ENCODE measurements around the gene NRCAM.
"Not testable (repeated sequence)": the region's sequence is repeated elsewhere in the genome, so short reads cannot be mapped to it uniquely, and the experiment has no call there.

NRCAM gene

GRCh38 chr7:108455998-108456677 is at the start of gene NRCAM:
TSS of gene NRCAM (minus strand) at chr7:108456436. CDS start at chr7:108240064, 216,372 bp downstream.
- no peak for DNase-seq (ENCODE audit: low read depth)

- not testable (repeated sequence) for DNase-seq (ENCODE audit: low read depth)
Observed at GRCh38 chr7:108504576-108504975, 48.3 kb upstream of the NRCAM start.

GRCh38 chr7:108503112-108504026 is 47.1 kb upstream of the NRCAM start:
- no peak for DNase-seq (ENCODE audit: low read depth)

- DNase-seq (ENCODE audit: low read depth), result no peak
Observed at GRCh38 chr7:108499566-108499965, 43.3 kb upstream of the NRCAM start.

- no peak for DNase-seq (ENCODE audit: low read depth)
Observed at GRCh38 chr7:108498481-108498880, 42.2 kb upstream of the NRCAM start.

GRCh38 chr7:108497082-108497725 is 41.0 kb upstream of the NRCAM start:
- DNase-seq (ENCODE audit: low read depth), result peak; percentile 20

- no peak for DNase-seq (ENCODE audit: low read depth)
Observed at GRCh38 chr7:108492742-108493141, 36.5 kb upstream of the NRCAM start.

- no peak for DNase-seq (ENCODE audit: low read depth)
Observed at GRCh38 chr7:108488768-108489538, 32.7 kb upstream of the NRCAM start.

GRCh38 chr7:108487646-108488045 is 31.4 kb upstream of the NRCAM start:
- DNase-seq (ENCODE audit: low read depth), result no peak

- no peak for DNase-seq (ENCODE audit: low read depth)
Observed at GRCh38 chr7:108486291-108486966, 30.2 kb upstream of the NRCAM start.

- no peak for DNase-seq (ENCODE audit: low read depth)
Observed at GRCh38 chr7:108484137-108484536, 27.9 kb upstream of the NRCAM start.

- DNase-seq (ENCODE audit: low read depth), result no peak
Observed at GRCh38 chr7:108480311-108480710, 24.1 kb upstream of the NRCAM start.

- no peak for DNase-seq (ENCODE audit: low read depth)
Observed at GRCh38 chr7:108479751-108480150, 23.5 kb upstream of the NRCAM start.

- no peak for DNase-seq (ENCODE audit: low read depth)
Observed at GRCh38 chr7:108479118-108479517, 22.9 kb upstream of the NRCAM start.

GRCh38 chr7:108468246-108468645 is 12.0 kb upstream of the NRCAM start:
- DNase-seq (ENCODE audit: low read depth), result no peak

GRCh38 chr7:108467391-108467790 is 11.2 kb upstream of the NRCAM start:
- no peak for DNase-seq (ENCODE audit: low read depth)

GRCh38 chr7:108466322-108466721 is 10.1 kb upstream of the NRCAM start:
- DNase-seq (ENCODE audit: low read depth), result not testable (repeated sequence)

- no peak for DNase-seq (ENCODE audit: low read depth)
Observed at GRCh38 chr7:108464743-108465142, 8.5 kb upstream of the NRCAM start.

- no peak for DNase-seq (ENCODE audit: low read depth)
Observed at GRCh38 chr7:108463613-108464012, 7.4 kb upstream of the NRCAM start.

GRCh38 chr7:108461840-108462239 is 5.6 kb upstream of the NRCAM start:
- no peak for DNase-seq (ENCODE audit: low read depth)

GRCh38 chr7:108460964-108461363 is 4.7 kb upstream of the NRCAM start:
- no peak for DNase-seq (ENCODE audit: low read depth)
